Neural progenitor cell (in vitro differentiated cells): ENCODE measurements around the gene C1GALT1. TPM values are rescaled to one million over a fixed set of nuclear protein-coding genes. Genes with fewer than 3 reads are reported as not detected.

Experiments
- DNase-seq: peaks from one replicate; pipeline ENCODE4 v3.0.0-alpha.2; 2016; ENCODE audit warnings: low spot score
- H2AFZ ChIP-seq: fragments of 200-600 bp; sonication (generic); replicated peaks from 2 replicates; pipeline ENCODE4 v1.6.1; 2016; ENCODE audit warnings: antibody characterized with exemption
- H3F3A ChIP-seq: fragments of 200-600 bp; sonication (generic); 2 replicates; pipeline ENCODE4 v1.6.1; 2016; ENCODE audit warnings: antibody characterized with exemption, low read depth
- H3K27ac ChIP-seq: fragments of 200-600 bp; sonication (generic); 2 replicates; pipeline ENCODE4 v1.5.1; 2016; ENCODE audit warnings: mild to moderate bottlenecking
- H3K27me3 ChIP-seq: fragments of 200-600 bp; sonication (generic); 2 replicates; pipeline ENCODE4 v1.6.1; 2016; ENCODE audit warnings: mild to moderate bottlenecking, moderate library complexity
- H3K36me3 ChIP-seq: fragments of 200-600 bp; sonication (generic); 2 replicates; pipeline ENCODE4 v1.5.1; 2016
- H3K4me1 ChIP-seq: fragments of 200-600 bp; sonication (generic); 2 replicates; pipeline ENCODE4 v1.6.1; 2016; ENCODE audit warnings: mixed run types
- H3K4me2 ChIP-seq: fragments of 200-600 bp; sonication (generic); 2 replicates; pipeline ENCODE4 v1.6.1; 2016
- H3K4me3 ChIP-seq: fragments of 200-600 bp; sonication (generic); 2 replicates; pipeline ENCODE4 v1.5.1; 2016
- H3K79me2 ChIP-seq: fragments of 200-600 bp; sonication (generic); 2 replicates; pipeline ENCODE4 v1.6.1; 2016; ENCODE audit warnings: low read depth
- H3K9ac ChIP-seq: fragments of 200-600 bp; sonication (generic); 2 replicates; pipeline ENCODE4 v1.6.1; 2016
- H3K9me3 ChIP-seq: fragments of 200-600 bp; sonication (generic); 2 replicates; pipeline ENCODE4 v1.5.1; 2016; ENCODE audit warnings: low read depth
- H4K20me1 ChIP-seq: fragments of 200-600 bp; sonication (generic); 2 replicates; pipeline ENCODE4 v1.6.1; 2016; ENCODE audit warnings: low read depth
- H3K27ac Mint-ChIP-seq: 3 replicates; pipeline ENCODE4 v1.8.0; 2021; ENCODE audit warnings: mixed read lengths
- H3K27me3 Mint-ChIP-seq: 2 replicates; pipeline ENCODE4 v1.8.0; 2022; ENCODE audit warnings: low read depth, mild to moderate bottlenecking, inconsistent platforms, moderate library complexity, mixed read lengths; ENCODE audit not compliant: insufficient read depth
- H3K36me3 Mint-ChIP-seq: 3 replicates; pipeline ENCODE4 v1.8.0; 2021; ENCODE audit warnings: mixed read lengths
- H3K4me1 Mint-ChIP-seq: 3 replicates; pipeline ENCODE4 v1.8.0; 2021; ENCODE audit warnings: mixed read lengths
- H3K4me3 Mint-ChIP-seq: 3 replicates; pipeline ENCODE4 v1.8.0; 2021; ENCODE audit warnings: mild to moderate bottlenecking, moderate library complexity, mixed read lengths
- H3K9me3 Mint-ChIP-seq: 3 replicates; pipeline ENCODE4 v1.8.0; 2020; ENCODE audit warnings: mixed read lengths
- CTCF ChIP-seq: fragments of 200-600 bp; sonication (generic); IDR thresholded peaks from 2 replicates; pipeline ENCODE4 v1.5.1; 2017; ENCODE audit warnings: antibody characterized with exemption, mild to moderate bottlenecking
- EZH2 ChIP-seq: fragments of 200-600 bp; sonication (generic); IDR thresholded peaks from 2 replicates; pipeline ENCODE4 v1.6.1; 2017; ENCODE audit warnings: antibody characterized with exemption, mild to moderate bottlenecking, moderate library complexity
- EZH2phosphoT487 ChIP-seq: fragments of 200-600 bp; sonication (generic); IDR thresholded peaks from 2 replicates; pipeline ENCODE4 v1.6.1; 2017; ENCODE audit warnings: antibody characterized with exemption
- total RNA-seq: library from RNA; depleted of rRNA; stranded (reverse); fragments of >200 nt; gene quantifications from 2 replicates; pipeline ENCODE4 v1.2.3, GENCODE V29; 2015; ENCODE audit warnings: low replicate concordance

C1GALT1 gene
- total RNA-seq, 1 donor from 2014 or later = 59.2 TPM

DNA sequence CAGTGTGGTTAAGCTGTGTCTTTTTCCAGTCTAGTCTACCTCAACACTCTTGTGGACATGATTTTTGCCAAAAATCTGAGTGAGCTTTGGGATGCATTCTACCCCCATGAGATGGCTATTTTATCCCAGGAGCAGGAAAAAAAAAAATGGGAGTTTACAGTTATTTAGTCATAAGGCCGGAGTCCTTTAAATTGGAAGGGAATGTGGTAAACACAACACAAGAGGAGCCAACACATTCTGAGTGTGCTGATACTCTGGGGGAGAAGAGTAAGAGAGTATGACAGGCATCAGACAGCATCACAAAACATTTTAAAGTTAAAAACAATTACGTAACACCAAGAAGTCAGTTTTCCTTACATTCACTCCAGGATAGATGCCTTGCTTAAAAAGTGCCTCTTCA is 46.1 kb downstream of the C1GALT1 start:
- no peak overlapping the region for H3K9ac ChIP-seq
- no peak for TF ChIP-seq CTCF
- no peak for TF ChIP-seq EZH2
- TF ChIP-seq EZH2phosphoT487 = no peak
- no peaks in the 10 kb centered on the region for H3K27me3 Mint-ChIP-seq

GRCh38 chr7:7228967-7229366 is 46.6 kb downstream of the C1GALT1 start:
- no peaks in the 10 kb centered on the region for H3K27me3 Mint-ChIP-seq
- H3K27ac Mint-ChIP-seq = no peak overlapping the region

More for the DNA sequence above, 46.1 kb downstream of the C1GALT1 start:
- Histone ChIP-seq H4K20me1 (no peaks in the 10 kb centered on the region), H3K4me3 (no peak overlapping the region), H3K36me3 (peaks cover 13% of the 10 kb centered on the region), H3F3A (peaks cover 3% of the 10 kb centered on the region), H3K79me2 (peaks cover 60% of the 10 kb centered on the region), H3K27ac (no peak overlapping the region), H3K27me3 (no peaks in the 10 kb centered on the region), H2AFZ (no peak overlapping the region), H3K9me3 (peaks cover 9% of the 10 kb centered on the region), H3K4me2 (no peak overlapping the region), H3K4me1 (no peaks in the 10 kb centered on the region)
- H3K4me1 Mint-ChIP-seq = no peaks in the 10 kb centered on the region
- DNase-seq = no peak
- H3K9me3 Mint-ChIP-seq = peaks cover 10% of the 10 kb centered on the region
- peaks cover 9% of the 10 kb centered on the region for H3K36me3 Mint-ChIP-seq
- H3K27ac Mint-ChIP-seq = no peak overlapping the region
- no peak overlapping the region for H3K4me3 Mint-ChIP-seq

DNA sequence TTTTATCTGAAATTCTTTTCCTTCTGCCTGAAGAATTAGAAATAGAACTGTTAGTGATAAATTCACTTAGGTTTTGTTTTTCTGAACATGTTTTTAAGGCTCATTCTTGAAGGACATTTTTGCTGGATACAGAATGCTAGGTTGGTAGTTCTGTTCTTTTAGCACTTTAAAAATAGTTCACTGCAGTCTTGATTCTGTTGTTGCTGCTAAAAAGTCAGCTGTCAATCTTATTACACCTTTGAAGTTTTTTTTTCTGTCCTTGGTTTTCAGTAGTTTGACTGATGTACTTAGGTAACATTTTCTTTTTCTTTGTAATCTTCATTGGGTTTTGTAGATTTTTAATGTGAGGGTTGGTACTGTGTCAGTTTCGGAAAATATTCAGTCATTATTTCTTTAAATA is 48.7 kb downstream of the C1GALT1 start:
- peaks cover 7% of the 10 kb centered on the region for H3K9me3 Mint-ChIP-seq
- Histone ChIP-seq H3K4me1 (no peaks in the 10 kb centered on the region), H2AFZ (no peak overlapping the region), H3K27me3 (no peaks in the 10 kb centered on the region), H3K27ac (no peak overlapping the region), H3K9me3 (peaks cover 9% of the 10 kb centered on the region), H3K4me3 (no peak overlapping the region), H3F3A (peaks cover 3% of the 10 kb centered on the region), H3K79me2 (peaks cover 43% of the 10 kb centered on the region), H3K4me2 (no peak overlapping the region), H3K36me3 (peaks cover 13% of the 10 kb centered on the region), H3K9ac (no peak overlapping the region), H4K20me1 (no peaks in the 10 kb centered on the region)
- H3K4me3 Mint-ChIP-seq = no peak overlapping the region
- H3K27ac Mint-ChIP-seq = no peak overlapping the region
- H3K27me3 Mint-ChIP-seq = no peaks in the 10 kb centered on the region
- no peak for DNase-seq
- no peaks in the 10 kb centered on the region for H3K4me1 Mint-ChIP-seq
- peaks cover 7% of the 10 kb centered on the region for H3K36me3 Mint-ChIP-seq
- TF ChIP-seq CTCF (no peak), EZH2 (no peak)

More at GRCh38 chr7:7228967-7229366, 46.6 kb downstream of the C1GALT1 start:
- DNase-seq = no peak
- Histone ChIP-seq H3K4me1 (no peaks in the 10 kb centered on the region), H3K9ac (no peak overlapping the region), H2AFZ (no peak overlapping the region), H3K27ac (no peak overlapping the region), H3K36me3 (peaks cover 13% of the 10 kb centered on the region), H3K4me2 (no peak overlapping the region), H3K4me3 (no peak overlapping the region), H3K27me3 (no peaks in the 10 kb centered on the region), H4K20me1 (no peaks in the 10 kb centered on the region), H3K9me3 (peaks cover 9% of the 10 kb centered on the region), H3F3A (peaks cover 3% of the 10 kb centered on the region), H3K79me2 (peaks cover 55% of the 10 kb centered on the region)
- no peaks in the 10 kb centered on the region for H3K4me1 Mint-ChIP-seq
- H3K36me3 Mint-ChIP-seq = peaks cover 12% of the 10 kb centered on the region
- H3K9me3 Mint-ChIP-seq = peaks cover 9% of the 10 kb centered on the region
- TF ChIP-seq EZH2 (no peak), CTCF (no peak), EZH2phosphoT487 (no peak)
- no peak overlapping the region for H3K4me3 Mint-ChIP-seq
